H1 (cell line): ENCODE measurements around the gene ROR1. TPM values are rescaled to one million over a fixed set of nuclear protein-coding genes. Genes with fewer than 3 reads are reported as not detected.

Experiments
- CTCF ChIA-PET: fragments of 300-600 bp; sonication (Branson Sonifier 250); formaldehyde crosslinking; loops from one replicate; lab custom pipeline; 2021; ENCODE audit not compliant: partially characterized antibody; lab: Charles Lee
- POLR2A ChIA-PET: fragments of 300-600 bp; sonication (Branson Sonifier 250); formaldehyde crosslinking; loops from one replicate; lab custom pipeline; 2021; ENCODE audit warnings: inconsistent platforms; ENCODE audit not compliant: partially characterized antibody; lab: Charles Lee
- DNase-seq, 2 experiments: peaks; one replicate each; pipeline versions ENCODE4 v3.0.0 to v3.0.0-alpha.2; 2010 to 2022; ENCODE audit warnings: low spot score in 2 of 2, low read depth in 1 of 2, mixed read lengths in 1 of 2
- FAIRE-seq: peaks from 2 replicates; lab custom pipeline; 2011; peaks lifted over from hg19 to GRCh38; lab: Jason Lieb, UNC
- H2AFZ ChIP-seq: 2 replicates; pipeline ENCODE4 v1.8.1; 2012; ENCODE audit warnings: low read length, inconsistent platforms
- H2AK5ac ChIP-seq: 2 replicates; pipeline ENCODE4 v1.6.1; 2013; ENCODE audit warnings: low read depth, low read length
- H2BK120ac ChIP-seq: replicated peaks from 2 replicates; pipeline ENCODE3; 2013; ENCODE audit warnings: low read depth, low read length, inconsistent platforms
- H2BK12ac ChIP-seq: 2 replicates; pipeline ENCODE4 v1.6.1; 2013; ENCODE audit warnings: low read depth, low read length
- H2BK15ac ChIP-seq: 2 replicates; pipeline ENCODE4 v1.6.1; 2013; ENCODE audit warnings: low read length
- H2BK20ac ChIP-seq: 2 replicates; pipeline ENCODE4 v1.6.1; 2013; ENCODE audit warnings: low read length
- H2BK5ac ChIP-seq: 2 replicates; pipeline ENCODE4 v1.6.1; 2013; ENCODE audit warnings: low read depth, low read length
- H3K14ac ChIP-seq: 2 replicates; pipeline ENCODE4 v1.6.1; 2013; ENCODE audit warnings: inconsistent platforms; ENCODE audit not compliant: insufficient read length
- H3K18ac ChIP-seq: 2 replicates; pipeline ENCODE4 v1.6.1; 2013; ENCODE audit warnings: low read length; ENCODE audit errors: extremely low read depth
- H3K23ac ChIP-seq: 2 replicates; pipeline ENCODE4 v1.6.1; 2013; ENCODE audit warnings: inconsistent platforms; ENCODE audit not compliant: insufficient read length
- H3K23me2 ChIP-seq: 2 replicates; pipeline ENCODE4 v1.6.1; 2013; ENCODE audit warnings: low read depth, low read length
- H3K27ac ChIP-seq: 2 replicates; pipeline ENCODE4 v1.6.1; 2011; ENCODE audit warnings: low read depth, low read length, inconsistent platforms
- H3K27me3 ChIP-seq, 4 experiments: replicated peaks in 1 of 4; 1 replicate in 1 of 4; 2 replicates in 3 of 4; pipeline versions ENCODE4 v1.6.1 to v1.8.1; 2011 to 2013; ENCODE audit warnings: low read length in 3 of 4, mild to moderate bottlenecking in 3 of 4, inconsistent platforms in 2 of 4, mixed read lengths in 2 of 4, moderate library complexity in 1 of 4; ENCODE audit not compliant: control insufficient read depth in 3 of 4, insufficient read depth in 3 of 4; ENCODE audit errors: extremely low read depth in 1 of 4
- H3K36me3 ChIP-seq, 4 experiments: 2 replicates each; pipeline versions ENCODE4 v1.6.1 to v1.8.1; 2011 to 2013; ENCODE audit warnings: mild to moderate bottlenecking in 4 of 4, low read length in 3 of 4, moderate library complexity in 2 of 4, control low read depth in 1 of 4, inconsistent platforms in 1 of 4; ENCODE audit not compliant: insufficient read depth in 4 of 4, control insufficient read depth in 2 of 4
- H3K4ac ChIP-seq: replicated peaks from 2 replicates; pipeline ENCODE3; 2013; ENCODE audit warnings: low read length, low read depth, mixed read lengths, inconsistent platforms; ENCODE audit not compliant: insufficient read length
- H3K4me1 ChIP-seq, 4 experiments: replicated peaks in 1 of 4; 1 replicate in 1 of 4; 2 replicates in 3 of 4; pipeline versions ENCODE4 v1.6.1 to v1.8.1; 2011 to 2013; ENCODE audit warnings: low read length in 3 of 4, inconsistent platforms in 2 of 4, mixed read lengths in 1 of 4; ENCODE audit not compliant: insufficient read depth in 4 of 4, control insufficient read depth in 3 of 4
- H3K4me2 ChIP-seq, 2 experiments: 2 replicates each; pipeline versions ENCODE4 v1.6.1 to v1.8.1; 2011 to 2013; ENCODE audit warnings: low read depth in 2 of 2, low read length in 2 of 2, control low read depth in 1 of 2, inconsistent platforms in 1 of 2, mild to moderate bottlenecking in 1 of 2; ENCODE audit not compliant: insufficient read depth in 1 of 2
- H3K4me3 ChIP-seq, 4 experiments: fragments of 200-600, 300-600 bp in 1 of 4; sonication (generic), shearing (Covaris generic), sonication (Bioruptor Twin) in 1 of 4; 2 replicates each; pipeline versions ENCODE4 v1.5.1 to v1.8.1; 2011 to 2016; ENCODE audit warnings: low read length in 4 of 4, low read depth in 3 of 4, control low read depth in 2 of 4, inconsistent platforms in 2 of 4, mild to moderate bottlenecking in 2 of 4, mixed read lengths in 1 of 4, moderate library complexity in 1 of 4; ENCODE audit not compliant: insufficient read depth in 2 of 4; ENCODE audit errors: extremely low read depth in 1 of 4
- H3K56ac ChIP-seq: replicated peaks from 2 replicates; pipeline ENCODE3; 2013; ENCODE audit warnings: low read depth, mild to moderate bottlenecking, mixed read lengths, low read length, inconsistent platforms; ENCODE audit not compliant: insufficient read length
- H3K79me1 ChIP-seq: 2 replicates; pipeline ENCODE4 v1.6.1; 2013; ENCODE audit warnings: low read depth, low read length, control low read depth
- H3K79me2 ChIP-seq, 2 experiments: 2 replicates each; pipeline versions ENCODE4 v1.6.1 to v1.8.1; 2012 to 2013; ENCODE audit warnings: low read length in 2 of 2, mild to moderate bottlenecking in 2 of 2, inconsistent platforms in 1 of 2; ENCODE audit not compliant: insufficient read depth in 2 of 2, control insufficient read depth in 1 of 2
- H3K9ac ChIP-seq, 4 experiments: replicated peaks in 1 of 4; 1 replicate in 1 of 4; 2 replicates in 3 of 4; pipeline versions ENCODE4 v1.6.1 to v1.8.1; 2011 to 2013; ENCODE audit warnings: low read depth in 3 of 4, low read length in 3 of 4, control low read depth in 2 of 4, mild to moderate bottlenecking in 2 of 4, moderate library complexity in 2 of 4, inconsistent platforms in 1 of 4; ENCODE audit errors: extremely low read depth in 1 of 4
- H3K9me3 ChIP-seq, 2 experiments: 2 replicates each; pipeline versions ENCODE4 v1.6.1 to v1.8.1; 2012 to 2013; ENCODE audit warnings: mild to moderate bottlenecking in 2 of 2, moderate library complexity in 2 of 2, control low read depth in 1 of 2, inconsistent platforms in 1 of 2, low read depth in 1 of 2, low read length in 1 of 2, mixed read lengths in 1 of 2; ENCODE audit not compliant: insufficient read depth in 2 of 2
- H4K20me1 ChIP-seq, 2 experiments: replicated peaks in 1 of 2; 2 replicates each; pipeline versions ENCODE3 to v1.8.1; 2011 to 2013; ENCODE audit warnings: inconsistent platforms in 2 of 2, low read length in 2 of 2, mild to moderate bottlenecking in 1 of 2; ENCODE audit not compliant: insufficient read depth in 2 of 2, control insufficient read depth in 1 of 2
- H4K5ac ChIP-seq: 2 replicates; pipeline ENCODE4 v1.6.1; 2013; ENCODE audit warnings: low read length, low read depth, mixed read lengths, inconsistent platforms; ENCODE audit not compliant: insufficient read length
- H4K8ac ChIP-seq: 2 replicates; pipeline ENCODE4 v1.8.0; 2013; ENCODE audit warnings: mild to moderate bottlenecking, moderate library complexity, low read length, inconsistent platforms; ENCODE audit not compliant: insufficient read depth; ENCODE audit errors: extremely low read depth
- H4K91ac ChIP-seq: replicated peaks from 2 replicates; pipeline ENCODE3; 2013; ENCODE audit warnings: low read length, mixed read lengths, inconsistent platforms; ENCODE audit not compliant: insufficient read length
- JUND ChIP-seq: IDR thresholded peaks from 2 replicates; pipeline ENCODE4 v1.6.1; 2011; ENCODE audit warnings: mild to moderate bottlenecking, improper control_type of control experiment, low read length
- RNF2 ChIP-seq: fragments of 200-900, 300-1000 bp; sonication (generic); IDR thresholded peaks from 2 replicates; pipeline ENCODE4 v1.7.1; 2016; ENCODE audit warnings: borderline replicate concordance, low read depth, mild to moderate bottlenecking, antibody characterized with exemption, low read length; ENCODE audit not compliant: poor library complexity, severe bottlenecking; ENCODE audit errors: missing control alignments
- WGBS, 2 experiments: shearing (Covaris generic) in 1 of 2; methylation state at CpG; one replicate each; pipeline versions ENCODE4 v1.1.6 to v1.1.7; 2013 to 2015; ENCODE audit warnings: low lambda C conversion rate in 2 of 2, mixed read lengths in 2 of 2, inconsistent platforms in 1 of 2, low coverage in 1 of 2, missing lambda C conversion rate in 1 of 2; ENCODE audit not compliant: insufficient replicate concordance in 2 of 2, insufficient coverage in 1 of 2, insufficient read length in 1 of 2; ENCODE audit errors: extremely low coverage in 1 of 2, missing lambda C conversion rate in 1 of 2; 5-methylcytosine and 5-hydroxymethylcytosine counted together
- polyA plus RNA-seq, 7 experiments: library from polyadenylated mRNA; depleted of rRNA in 3 of 7; stranded (reverse) in 5 of 7; unstranded in 2 of 7; fragments of >200 nt in 5 of 7; fragments of 200-250 nt in 2 of 7; gene quantifications; 1 replicate in 5 of 7; 2 replicates in 1 of 7; 4 replicates in 1 of 7; pipeline versions ENCODE4 v1.2.1 to v1.2.3, GENCODE V29; 2011 to 2013; ENCODE audit warnings: missing spikeins in 2 of 7, mixed read lengths in 2 of 7
- total RNA-seq: library from RNA; stranded (reverse); fragmentation: NEBNext Ultra II Directional; extraction: Animal tissue kit (Norgen Biotek cat#: 25700); gene quantifications from 2 replicates; pipeline ENCODE4 v1.2.1, GENCODE V29; 2021

Gene ROR1
- total and polyA plus RNA-seq, 2 of the 8 experiments (the other 6 are each of a cell fraction or from before 2014, with no cell fraction given) = 33.6 to 73.6 TPM

DNA sequence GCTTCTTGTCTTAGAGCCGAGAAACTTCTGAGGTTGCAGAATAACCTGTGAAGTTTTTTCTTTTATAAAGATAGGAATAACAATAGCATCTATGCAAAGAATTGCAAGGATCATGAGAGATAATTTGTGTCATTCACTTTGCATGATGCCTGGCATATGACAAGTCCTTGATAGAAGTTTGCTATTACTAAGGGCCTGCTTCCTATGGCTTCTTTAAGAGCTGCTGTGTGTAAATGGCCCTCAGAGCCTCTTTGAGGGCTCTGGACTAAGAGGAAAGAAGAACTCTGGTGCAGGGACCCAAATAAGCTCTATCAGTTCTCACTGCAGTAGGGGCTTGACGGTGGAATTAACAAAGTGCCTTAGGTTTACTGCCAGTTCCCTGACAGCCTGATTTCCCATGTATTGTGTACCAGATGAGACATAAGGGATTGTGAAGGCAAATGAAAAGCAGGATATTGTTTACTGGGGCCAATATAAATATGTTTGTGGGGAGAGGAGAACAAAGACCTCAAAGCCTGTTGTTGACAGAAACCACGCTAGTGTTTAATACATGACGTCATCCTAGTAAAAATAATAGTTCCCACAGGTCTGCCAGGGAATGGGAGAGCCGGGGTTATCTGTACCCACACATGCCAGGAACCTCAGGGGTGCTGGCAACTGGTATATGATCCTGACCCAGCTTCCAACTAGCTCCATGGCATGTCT lies 298.4 kb downstream of the ROR1 start:
- no peak overlapping the region for H3K4ac ChIP-seq
- H2BK15ac ChIP-seq = no peak overlapping the region
- H2BK5ac ChIP-seq = no peak overlapping the region
- peaks cover 8 to 13% of the 10 kb centered on the region in 2 experiments for H4K20me1 ChIP-seq
- H2AK5ac ChIP-seq = no peak overlapping the region
- H3K79me1 ChIP-seq = no peaks in the 10 kb centered on the region; the same call in 1 of the 2 replicates
- no peak overlapping the region for H3K4me3 ChIP-seq
- no peaks in the 10 kb centered on the region for H3K9me3 ChIP-seq
- no peak overlapping the region for H2BK120ac ChIP-seq
- no peak overlapping the region for H3K27ac ChIP-seq
- H3K23me2 ChIP-seq = no peaks in the 10 kb centered on the region
- no peak overlapping the region for H2BK12ac ChIP-seq
- POLR2A ChIA-PET = no interaction called here
- no peak overlapping the region for H3K14ac ChIP-seq
- FAIRE-seq (no peak), DNase-seq (no peak)
- peaks cover 0 to 27% of the 10 kb centered on the region in 2 experiments; a peak in 2 of 4 replicates for H3K79me2 ChIP-seq
- peak overlapping the region; percentile 28; the same call in 1 of the 2 replicates for H4K8ac ChIP-seq
- H3K4me2 ChIP-seq = no peak overlapping the region; a peak in 1 of 4 replicates
- H2AFZ ChIP-seq = no peak overlapping the region
- no peak overlapping the region for H4K5ac ChIP-seq
- H3K36me3 ChIP-seq = no peaks in the 10 kb centered on the region; a peak in 1 of 8 replicates
- H3K18ac ChIP-seq = no peak overlapping the region
- no peak overlapping the region for H2BK20ac ChIP-seq
- no peak overlapping the region for H3K56ac ChIP-seq
- H3K23ac ChIP-seq = no peak overlapping the region
- no peak overlapping the region for H4K91ac ChIP-seq
- CTCF ChIA-PET = interaction anchor here (1.5 to 2.0 kb wide), 2 partner anchors 12 kb away, joined by 4 to 6 read pairs; no protein-coding TSS in a partner anchor
- no peaks in the 10 kb centered on the region for H3K27me3 ChIP-seq
- no peak overlapping the region for H3K9ac ChIP-seq
- H3K4me1 ChIP-seq = peaks cover 3 to 19% (median 12%) of the 10 kb centered on the region in 4 experiments; a peak in 5 of 7 replicates
- TF ChIP-seq JUND (peak; percentile 15; the same call in 1 of the 2 replicates), RNF2 (no peak)
- WGBS, 2 experiments = 81% methylated on average over 5 of the region's 5 CpGs; no CpG with 5 or more reads in 1 of the 2 experiments
